ENCODE results near the gene POLR2C. TPM values are rescaled to one million over a fixed set of nuclear protein-coding genes. Genes with fewer than 3 reads are reported as not detected.

The POLR2C gene
- total and polyA plus RNA-seq, 9 donors = 54.9 to 96.9 (median 68.9) TPM

DNA sequence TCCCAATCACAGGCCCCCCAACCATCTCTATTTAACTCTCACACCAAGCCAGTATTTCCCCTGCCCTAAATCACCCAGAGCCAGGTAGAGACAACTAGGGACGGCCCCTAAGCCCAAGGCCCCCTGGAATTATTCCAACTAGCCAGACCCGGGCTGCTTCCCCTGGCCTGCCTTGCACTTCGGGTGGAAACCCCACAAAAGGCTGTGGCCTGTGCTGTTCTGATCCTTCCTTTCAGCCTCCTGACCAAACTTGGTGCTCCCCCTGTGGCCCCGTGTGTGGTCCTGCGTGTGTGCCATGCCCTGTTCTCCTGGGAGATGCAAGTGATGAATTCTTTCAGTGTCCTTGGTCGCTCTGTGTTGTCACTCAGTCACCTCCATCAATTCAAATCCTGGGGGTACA, 43.0 kb upstream of the POLR2C start:
- 71 to 74% (median 73%) methylated on average over 6 of the region's 6 CpGs for WGBS, 3 donors
- Histone ChIP-seq H3K4me3 (no peak overlapping the region), H3K27ac (no peak overlapping the region), H3K9me3 (no peaks in the 10 kb centered on the region), H3K36me3 (no peaks in the 10 kb centered on the region), H3K4me1 (ENCODE audit: insufficient read depth) (peaks cover 5% of the 10 kb centered on the region), H3K27me3 (no peaks in the 10 kb centered on the region)
- no peak for DNase-seq
- intact Hi-C loops (cut with DNase I) = loop anchor here in 3 of 4 donors (2.0 to 10.0 kb wide), 4 partner anchors 95 to 335 kb away; no protein-coding TSS in a partner anchor
- TF ChIP-seq EP300 (IDR thresholded peaks at IDR 0.05) = no peak
- TF ChIP-seq, protein P1, sequence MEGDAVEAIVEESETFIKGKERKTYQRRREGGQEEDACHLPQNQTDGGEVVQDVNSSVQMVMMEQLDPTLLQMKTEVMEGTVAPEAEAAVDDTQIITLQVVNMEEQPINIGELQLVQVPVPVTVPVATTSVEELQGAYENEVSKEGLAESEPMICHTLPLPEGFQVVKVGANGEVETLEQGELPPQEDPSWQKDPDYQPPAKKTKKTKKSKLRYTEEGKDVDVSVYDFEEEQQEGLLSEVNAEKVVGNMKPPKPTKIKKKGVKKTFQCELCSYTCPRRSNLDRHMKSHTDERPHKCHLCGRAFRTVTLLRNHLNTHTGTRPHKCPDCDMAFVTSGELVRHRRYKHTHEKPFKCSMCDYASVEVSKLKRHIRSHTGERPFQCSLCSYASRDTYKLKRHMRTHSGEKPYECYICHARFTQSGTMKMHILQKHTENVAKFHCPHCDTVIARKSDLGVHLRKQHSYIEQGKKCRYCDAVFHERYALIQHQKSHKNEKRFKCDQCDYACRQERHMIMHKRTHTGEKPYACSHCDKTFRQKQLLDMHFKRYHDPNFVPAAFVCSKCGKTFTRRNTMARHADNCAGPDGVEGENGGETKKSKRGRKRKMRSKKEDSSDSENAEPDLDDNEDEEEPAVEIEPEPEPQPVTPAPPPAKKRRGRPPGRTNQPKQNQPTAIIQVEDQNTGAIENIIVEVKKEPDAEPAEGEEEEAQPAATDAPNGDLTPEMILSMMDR (IDR thresholded peaks at IDR 0.05) = no peak
- TF ChIP-seq POLR2A (IDR thresholded peaks at IDR 0.05) = no peak

DNA sequence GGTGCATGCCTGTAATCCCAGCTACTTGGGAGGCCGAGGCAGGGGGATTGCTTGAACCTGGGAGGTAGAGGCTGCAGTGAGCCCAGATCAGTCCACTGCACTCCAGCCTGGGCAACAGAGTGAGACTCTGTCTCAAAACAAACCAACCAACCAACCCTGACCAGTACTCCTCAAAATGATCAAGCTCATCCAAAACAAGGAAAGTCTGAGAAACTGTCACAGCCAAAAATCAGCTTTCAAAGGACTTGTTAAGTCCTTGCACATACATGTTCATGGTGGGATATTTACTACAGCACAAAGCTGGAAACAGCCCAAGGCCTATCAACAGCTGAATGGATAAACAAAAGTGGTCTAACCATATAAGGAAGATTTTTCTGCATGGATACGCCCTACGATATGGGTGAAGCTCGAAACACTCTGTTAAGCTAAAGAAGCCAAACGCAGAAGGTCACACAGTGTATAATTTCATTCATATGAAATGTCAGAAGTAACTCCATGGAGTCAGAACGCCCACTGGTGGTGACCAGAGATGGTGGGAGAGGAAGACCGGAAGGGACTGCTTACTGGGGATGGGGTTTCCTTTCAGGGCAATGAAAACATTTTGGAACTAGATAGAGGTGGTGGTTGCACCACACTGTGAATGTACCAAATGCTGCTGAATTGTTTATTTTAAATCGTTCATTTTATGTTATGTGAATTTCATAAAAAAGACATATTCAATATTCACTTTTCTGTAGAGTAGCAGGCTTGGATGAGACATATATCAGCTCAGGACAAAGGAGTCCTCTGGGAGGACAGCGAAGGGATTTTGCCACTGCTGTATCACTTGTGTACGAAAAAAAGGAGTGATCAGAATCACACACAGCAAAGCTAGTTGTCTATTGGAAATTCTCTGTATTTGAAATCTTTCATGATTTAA, 40.2 kb upstream of the POLR2C start:
- intact Hi-C loops (cut with DNase I) = loop anchor here in 1 of 4 donors (5.0 kb wide), 1 partner anchor 340 kb away; no protein-coding TSS in a partner anchor
- Histone ChIP-seq H3K36me3 (no peaks in the 10 kb centered on the region), H3K9me3 (no peaks in the 10 kb centered on the region), H3K4me3 (no peak overlapping the region), H3K27ac (no peak overlapping the region), H3K27me3 (no peaks in the 10 kb centered on the region), H3K4me1 (ENCODE audit: insufficient read depth) (peaks cover 4% of the 10 kb centered on the region)
- WGBS, 3 donors = 20 to 28% (median 23%) methylated on average over 10 of the region's 10 CpGs
- peak; percentile 31 to 64 (median 51) for DNase-seq
- TF ChIP-seq, protein P1 (IDR thresholded peaks at IDR 0.05) = peak in 1 of 3 donors; percentile 29
- no peak for TF ChIP-seq POLR2A (IDR thresholded peaks at IDR 0.05)

DNA sequence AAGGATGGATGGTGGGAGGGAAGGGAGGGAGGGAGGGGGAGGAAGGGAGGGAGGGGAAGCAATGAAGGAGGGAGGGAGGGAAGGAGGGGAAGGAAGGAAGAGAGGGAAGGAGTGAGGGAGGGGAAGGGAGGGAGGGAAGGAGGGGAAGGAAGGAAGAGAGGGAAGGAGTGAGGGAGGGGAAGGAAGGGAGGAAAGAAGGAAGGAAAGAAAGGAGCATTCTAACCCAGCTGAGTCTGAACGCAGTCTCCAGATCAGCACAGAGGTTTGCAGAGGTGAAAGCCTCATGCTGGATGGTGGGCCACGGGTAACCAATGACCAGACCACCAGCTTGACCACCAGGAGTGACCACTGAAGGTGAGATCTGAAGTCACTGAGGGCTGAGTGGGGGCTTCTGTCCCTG, 39.3 kb upstream of the POLR2C start:
- no peaks in the 10 kb centered on the region for H3K9me3 ChIP-seq
- no peaks in the 10 kb centered on the region for H3K36me3 ChIP-seq
- H3K4me3 ChIP-seq = no peak overlapping the region
- H3K27ac ChIP-seq = no peak overlapping the region
- no peaks in the 10 kb centered on the region for H3K27me3 ChIP-seq
- H3K4me1 ChIP-seq (ENCODE audit: insufficient read depth) = peaks cover 4% of the 10 kb centered on the region
- TF ChIP-seq, protein P1 (IDR thresholded peaks at IDR 0.05) = no peak
- TF ChIP-seq POLR2A (IDR thresholded peaks at IDR 0.05) (no peak), EP300 (IDR thresholded peaks at IDR 0.05) (no peak)
- no peak for DNase-seq
- intact Hi-C loops (cut with DNase I) = loop anchor here in 1 of 4 donors (5.0 kb wide), 1 partner anchor 341 kb away; no protein-coding TSS in a partner anchor
- WGBS, 3 donors = 63 to 70% (median 67%) methylated on average over 2 of the region's 2 CpGs

DNA sequence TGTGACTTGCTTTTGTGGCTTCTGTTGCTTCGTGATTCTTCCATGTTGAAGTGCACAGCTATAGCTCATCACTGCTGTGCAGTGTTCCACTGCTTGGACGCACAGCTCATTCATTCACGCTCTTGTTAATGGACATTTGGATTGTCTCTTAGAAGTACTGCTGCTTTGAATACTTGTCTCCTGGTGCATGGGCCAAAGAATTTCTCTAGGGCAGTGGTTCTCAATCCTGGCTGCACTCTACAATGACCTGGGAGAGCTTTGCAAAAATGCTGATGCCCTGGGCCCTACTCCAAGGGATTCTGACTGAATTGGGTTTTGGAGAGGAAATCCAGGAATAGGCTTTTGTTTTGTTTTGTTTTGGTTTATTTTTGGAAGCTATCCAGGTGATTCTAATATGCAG, 37.9 kb upstream of the POLR2C start:
- H3K27ac ChIP-seq = no peak overlapping the region
- H3K27me3 ChIP-seq = no peaks in the 10 kb centered on the region
- no peak for DNase-seq
- H3K36me3 ChIP-seq = no peaks in the 10 kb centered on the region
- intact Hi-C loops (cut with DNase I) = loop anchor here in 1 of 4 donors (5.0 kb wide), 1 partner anchor 342 kb away; no protein-coding TSS in a partner anchor
- peaks cover 4% of the 10 kb centered on the region for H3K4me1 ChIP-seq (ENCODE audit: insufficient read depth)
- TF ChIP-seq EP300 (IDR thresholded peaks at IDR 0.05) = no peak
- TF ChIP-seq, protein P1 (IDR thresholded peaks at IDR 0.05) = no peak
- WGBS, 3 donors = 43 to 62% (median 50%) methylated on average over 3 of the region's 3 CpGs
- no peak overlapping the region for H3K4me3 ChIP-seq
- no peaks in the 10 kb centered on the region for H3K9me3 ChIP-seq
